ENCODE results near the gene SLCO4A1. TPM values are rescaled to one million over a fixed set of nuclear protein-coding genes. Genes with fewer than 3 reads are reported as not detected.
"Not testable (repeated sequence)": the region's sequence is repeated elsewhere in the genome, so short reads cannot be mapped to it uniquely, and the experiment has no call there.

Gene SLCO4A1
- polyA plus RNA-seq, 4 donors: 2.5 to 8.6 (median 3.0) TPM

GRCh38 chr20:62679978-62680589, 37.8 kb downstream of the SLCO4A1 start:
- DNase-seq (ENCODE audit: low read depth in 4 of 4, low spot score in 3 of 4): no peak

- no peak for DNase-seq (ENCODE audit: low read depth in 4 of 4, low spot score in 3 of 4)
Measured at GRCh38 chr20:62682912-62683517, 40.7 kb downstream of the SLCO4A1 start.

- DNase-seq (ENCODE audit: low read depth in 4 of 4, low spot score in 3 of 4): not testable (repeated sequence)
Measured at GRCh38 chr20:62683660-62684322, 41.5 kb downstream of the SLCO4A1 start.

- no peak for DNase-seq (ENCODE audit: low read depth in 4 of 4, low spot score in 3 of 4)
Measured at GRCh38 chr20:62684981-62685380, 42.7 kb downstream of the SLCO4A1 start.

GRCh38 chr20:62685781-62686555, 43.7 kb downstream of the SLCO4A1 start:
- DNase-seq (ENCODE audit: low read depth in 4 of 4, low spot score in 3 of 4): no peak

GRCh38 chr20:62686869-62687830, 44.8 kb downstream of the SLCO4A1 start:
- no peak for DNase-seq (ENCODE audit: low read depth in 4 of 4, low spot score in 3 of 4)

GRCh38 chr20:62688083-62688482, 45.8 kb downstream of the SLCO4A1 start:
- no peak for DNase-seq (ENCODE audit: low read depth in 4 of 4, low spot score in 3 of 4)

GRCh38 chr20:62688855-62689460, 46.7 kb downstream of the SLCO4A1 start:
- DNase-seq (ENCODE audit: low read depth in 4 of 4, low spot score in 3 of 4): no peak

- no peak for DNase-seq (ENCODE audit: low read depth in 4 of 4, low spot score in 3 of 4)
Measured at GRCh38 chr20:62689861-62690260, 47.6 kb downstream of the SLCO4A1 start.

- DNase-seq (ENCODE audit: low read depth in 4 of 4, low spot score in 3 of 4): no peak
Measured at GRCh38 chr20:62690261-62690820, 48.0 kb downstream of the SLCO4A1 start.

GRCh38 chr20:62691487-62691886, 49.2 kb downstream of the SLCO4A1 start:
- peak in 1 of 4 donors; percentile 54 for DNase-seq (ENCODE audit: low read depth in 4 of 4, low spot score in 3 of 4)

GRCh38 chr20:62692176-62692575, 49.9 kb downstream of the SLCO4A1 start:
- DNase-seq (ENCODE audit: low read depth in 4 of 4, low spot score in 3 of 4): no peak

GRCh38 chr20:62692801-62693523, 50.7 kb downstream of the SLCO4A1 start:
- DNase-seq (ENCODE audit: low read depth in 4 of 4, low spot score in 3 of 4): no peak

GRCh38 chr20:62693524-62693922, 51.2 kb downstream of the SLCO4A1 start:
- DNase-seq (ENCODE audit: low read depth in 4 of 4, low spot score in 3 of 4): no peak

- DNase-seq (ENCODE audit: low read depth in 4 of 4, low spot score in 3 of 4): no peak
Measured at GRCh38 chr20:62694106-62694505, 51.8 kb downstream of the SLCO4A1 start.

- no peak for DNase-seq (ENCODE audit: low read depth in 4 of 4, low spot score in 3 of 4)
Measured at GRCh38 chr20:62694868-62695267, 52.6 kb downstream of the SLCO4A1 start.

- DNase-seq (ENCODE audit: low read depth in 4 of 4, low spot score in 3 of 4): no peak
Measured at GRCh38 chr20:62695448-62696414, 53.4 kb downstream of the SLCO4A1 start.

Measured in right renal pelvis (tissue), 4 donors.